Smooth muscle cell (in vitro differentiated cells): ENCODE data around the gene EMC6. TPM values are rescaled to one million over a fixed set of nuclear protein-coding genes. Genes with fewer than 3 reads are reported as not detected.
A peak's percentile ranks its signal among the peaks of the same experiment; 100 is the strongest.

ENCODE experiments used
- DNase-seq: peaks from one replicate; lab custom pipeline; 2025; ENCODE audit not compliant: unreplicated experiment; lab: John Stamatoyannopoulos, UW
- H2AFZ ChIP-seq: fragments of 200-600 bp; sonication (generic); 2 replicates; pipeline ENCODE4 v1.6.0; 2016; ENCODE audit warnings: antibody characterized with exemption, low read depth, mild to moderate bottlenecking
- H3F3A ChIP-seq: fragments of 200-600 bp; sonication (generic); 2 replicates; pipeline ENCODE4 v1.6.0; 2017; ENCODE audit warnings: antibody characterized with exemption, low read depth
- H3K27ac ChIP-seq: fragments of 200-600 bp; sonication (generic); 2 replicates; pipeline ENCODE4 v1.5.1; 2016; ENCODE audit warnings: low read depth, mild to moderate bottlenecking
- H3K27me3 ChIP-seq: fragments of 200-600 bp; sonication (generic); 2 replicates; pipeline ENCODE4 v1.6.1; 2016; ENCODE audit warnings: low read depth, mild to moderate bottlenecking
- H3K36me3 ChIP-seq: fragments of 200-600 bp; sonication (generic); 2 replicates; pipeline ENCODE4 v1.5.1; 2016; ENCODE audit warnings: low read depth
- H3K4me1 ChIP-seq: fragments of 200-600 bp; sonication (generic); 2 replicates; pipeline ENCODE4 v1.5.1; 2016; ENCODE audit warnings: low read depth
- H3K4me2 ChIP-seq: fragments of 200-600 bp; sonication (generic); 2 replicates; pipeline ENCODE4 v1.6.0; 2016; ENCODE audit warnings: mild to moderate bottlenecking
- H3K4me3 ChIP-seq: fragments of 200-600 bp; sonication (generic); 2 replicates; pipeline ENCODE4 v1.5.1; 2016; ENCODE audit warnings: mild to moderate bottlenecking
- H3K79me2 ChIP-seq: fragments of 200-600 bp; sonication (generic); 2 replicates; pipeline ENCODE4 v1.6.0; 2016; ENCODE audit warnings: low read depth, mild to moderate bottlenecking
- H3K9ac ChIP-seq: fragments of 200-600 bp; sonication (generic); 2 replicates; pipeline ENCODE4 v1.6.0; 2016; ENCODE audit warnings: low read depth
- H3K9me3 ChIP-seq: fragments of 200-600 bp; sonication (generic); replicated peaks from 2 replicates; pipeline ENCODE4 v1.5.1; 2016; ENCODE audit warnings: low read depth
- H4K20me1 ChIP-seq: fragments of 200-600 bp; sonication (generic); 2 replicates; pipeline ENCODE4 v1.6.0; 2016; ENCODE audit warnings: low read depth
- CTCF ChIP-seq: fragments of 200-600 bp; sonication (generic); IDR thresholded peaks from 2 replicates; pipeline ENCODE4 v1.5.1; 2017; ENCODE audit warnings: borderline replicate concordance, mild to moderate bottlenecking, antibody characterized with exemption; ENCODE audit not compliant: insufficient read depth, poor library complexity, severe bottlenecking
- WGBS: methylation state at CpG from one replicate; pipeline ENCODE4 v1.1.7; 2016; ENCODE audit warnings: low lambda C conversion rate; 5-methylcytosine and 5-hydroxymethylcytosine counted together
- polyA plus RNA-seq: library from polyadenylated mRNA; unstranded; fragments of >200 nt; fragmentation: Nextera tagmentation; extraction: Ambion mirVana; gene quantifications from 2 replicates; pipeline ENCODE4 v1.2.1, GENCODE V29; 2016
- total RNA-seq: library from RNA; depleted of rRNA; stranded (reverse); fragments of >200 nt; gene quantifications from 2 replicates; pipeline ENCODE4 v1.2.3, GENCODE V29; 2014

EMC6 gene
- total and polyA plus RNA-seq, 2 experiments from 2014 or later = 59.7 to 123 TPM

GRCh38 chr17:3635474-3636153, 33.0 kb upstream of the EMC6 start:
- peak overlapping the region; percentile 74 for H3K9ac ChIP-seq
- no peaks in the 10 kb centered on the region for H4K20me1 ChIP-seq
- TF ChIP-seq CTCF = no peak
- no peak for DNase-seq
- H3K4me1 ChIP-seq = peaks cover 6% of the 10 kb centered on the region
- H3K4me3 ChIP-seq = peak overlapping the region; percentile 82
- no peaks in the 10 kb centered on the region for H3K27me3 ChIP-seq
- H3K36me3 ChIP-seq = no peaks in the 10 kb centered on the region
- no peak overlapping the region for H2AFZ ChIP-seq
- peak overlapping the region; percentile 97 for H3K4me2 ChIP-seq
- H3K79me2 ChIP-seq = peaks cover 8% of the 10 kb centered on the region
- H3K27ac ChIP-seq = no peak overlapping the region
- no peaks in the 10 kb centered on the region for H3K9me3 ChIP-seq
- WGBS = 21% methylated on average over 38 of the region's 38 CpGs
- no peaks in the 10 kb centered on the region for H3F3A ChIP-seq

- peak within 1 kb of the TSS; percentile 97 for H3K4me2 ChIP-seq
- peak within 1 kb of the TSS; percentile 67 for H3K27ac ChIP-seq
- no peak within 1 kb of the TSS for H2AFZ ChIP-seq
- no peaks in the 10 kb centered on the region for H3K27me3 ChIP-seq
- H4K20me1 ChIP-seq = no peaks in the 10 kb centered on the region
- peak within 1 kb of the TSS; percentile 82 for H3K4me3 ChIP-seq
- peak within 1 kb of the TSS; percentile 85 for H3K9ac ChIP-seq
- WGBS = under 1% methylated on average over 63 of the region's 68 CpGs
- DNase-seq = peak; percentile 83
- no peaks in the 10 kb centered on the region for H3K36me3 ChIP-seq
- peaks cover 8% of the 10 kb centered on the region for H3K79me2 ChIP-seq
- TF ChIP-seq CTCF = no peak
- peaks cover 6% of the 10 kb centered on the region for H3K4me1 ChIP-seq
- H3F3A ChIP-seq = no peaks in the 10 kb centered on the region
- no peaks in the 10 kb centered on the region for H3K9me3 ChIP-seq
These were observed 32.3 kb upstream of the EMC6 start, which contains the start of the genes CTNS and SHPK for GRCh38 chr17:3636154-3636907. Gene CTNS, plus strand, starts transcription at chr17:3636760. Its CDS starts 3,447 bp downstream, at chr17:3640207. Gene SHPK, minus strand, starts transcription at chr17:3636250. Its CDS starts 31 bp downstream, at chr17:3636219.

- Histone ChIP-seq H2AFZ (no peak overlapping the region), H4K20me1 (no peaks in the 10 kb centered on the region), H3K4me2 (peak overlapping the region; percentile 95), H3K36me3 (no peaks in the 10 kb centered on the region), H3K27ac (peak overlapping the region; percentile 67), H3K79me2 (peaks cover 8% of the 10 kb centered on the region), H3K9ac (peak overlapping the region; percentile 85), H3K4me1 (peaks cover 6% of the 10 kb centered on the region), H3F3A (no peaks in the 10 kb centered on the region), H3K27me3 (no peaks in the 10 kb centered on the region), H3K9me3 (no peaks in the 10 kb centered on the region), H3K4me3 (peak overlapping the region; percentile 82)
- no peak for TF ChIP-seq CTCF
- no peak for DNase-seq
- 4% methylated on average over 31 of the region's 31 CpGs for WGBS
These were observed 31.7 kb upstream of the EMC6 start for GRCh38 chr17:3636908-3637373.
